Large intestine (tissue), 3 donors: Measurements from ENCODE around the gene KATNAL1. TPM values are rescaled to one million over a fixed set of nuclear protein-coding genes. Genes with fewer than 3 reads are reported as not detected.

ENCODE experiments used
- DNase-seq, 2 donors: peaks; one replicate each; pipeline versions ENCODE4 v3.0.0 to v3.0.0-alpha.2; 2013
- H3K27ac ChIP-seq: one replicate; pipeline ENCODE4 v1.5.1; 2013; ENCODE audit warnings: low read length
- H3K27me3 ChIP-seq: 2 replicates; pipeline ENCODE4 v1.6.1; 2013; ENCODE audit warnings: low read length; ENCODE audit not compliant: control insufficient read depth, insufficient read depth
- H3K36me3 ChIP-seq: 2 replicates; pipeline ENCODE4 v1.6.1; 2013; ENCODE audit warnings: low read length; ENCODE audit not compliant: control insufficient read depth, insufficient read depth
- H3K4me1 ChIP-seq: one replicate; pipeline ENCODE4 v1.6.1; 2013; ENCODE audit warnings: low read length; ENCODE audit not compliant: control insufficient read depth, insufficient read depth
- H3K4me3 ChIP-seq: one replicate; pipeline ENCODE4 v1.5.1; 2013; ENCODE audit warnings: low read length
- H3K9me3 ChIP-seq: one replicate; pipeline ENCODE4 v1.6.1; 2013; ENCODE audit warnings: mild to moderate bottlenecking, low read depth, low read length, moderate library complexity; ENCODE audit not compliant: control insufficient read depth
- WGBS: methylation state at CpG from one replicate; pipeline ENCODE4 v1.1.5; 2013; ENCODE audit warnings: low lambda C conversion rate; ENCODE audit not compliant: insufficient coverage; 5-methylcytosine and 5-hydroxymethylcytosine counted together
- polyA plus RNA-seq: library from polyadenylated mRNA; unstranded; fragments of 120-200 nt; gene quantifications from one replicate; pipeline ENCODE4 v1.2.1, GENCODE V29; 2013

The KATNAL1 gene
- polyA plus RNA-seq, 1 donor, result 9.7 TPM

GRCh38 chr13:30154931-30155330 is 152.4 kb downstream of the KATNAL1 start:
- WGBS, result no CpG with 5 or more reads among the region's 10 CpGs

GRCh38 chr13:30154531-30154930 is 152.8 kb downstream of the KATNAL1 start:
- WGBS, result 60% methylated on average over 1 of the region's 20 CpGs
- H3K27ac ChIP-seq, result no peak overlapping the region
- no peaks in the 10 kb centered on the region for H3K36me3 ChIP-seq
- no peak overlapping the region for H3K4me3 ChIP-seq
- H3K27me3 ChIP-seq, result peaks cover 17% of the 10 kb centered on the region
- H3K9me3 ChIP-seq, result peaks cover 2% of the 10 kb centered on the region
- no peaks in the 10 kb centered on the region for H3K4me1 ChIP-seq
- no peak for DNase-seq

More at GRCh38 chr13:30154931-30155330, 152.4 kb downstream of the KATNAL1 start:
- H3K4me1 ChIP-seq, result no peaks in the 10 kb centered on the region
- H3K4me3 ChIP-seq, result no peak overlapping the region
- DNase-seq, result no peak
- no peaks in the 10 kb centered on the region for H3K36me3 ChIP-seq
- no peak overlapping the region for H3K27ac ChIP-seq
- H3K9me3 ChIP-seq, result peaks cover 2% of the 10 kb centered on the region
- peaks cover 17% of the 10 kb centered on the region for H3K27me3 ChIP-seq

DNA sequence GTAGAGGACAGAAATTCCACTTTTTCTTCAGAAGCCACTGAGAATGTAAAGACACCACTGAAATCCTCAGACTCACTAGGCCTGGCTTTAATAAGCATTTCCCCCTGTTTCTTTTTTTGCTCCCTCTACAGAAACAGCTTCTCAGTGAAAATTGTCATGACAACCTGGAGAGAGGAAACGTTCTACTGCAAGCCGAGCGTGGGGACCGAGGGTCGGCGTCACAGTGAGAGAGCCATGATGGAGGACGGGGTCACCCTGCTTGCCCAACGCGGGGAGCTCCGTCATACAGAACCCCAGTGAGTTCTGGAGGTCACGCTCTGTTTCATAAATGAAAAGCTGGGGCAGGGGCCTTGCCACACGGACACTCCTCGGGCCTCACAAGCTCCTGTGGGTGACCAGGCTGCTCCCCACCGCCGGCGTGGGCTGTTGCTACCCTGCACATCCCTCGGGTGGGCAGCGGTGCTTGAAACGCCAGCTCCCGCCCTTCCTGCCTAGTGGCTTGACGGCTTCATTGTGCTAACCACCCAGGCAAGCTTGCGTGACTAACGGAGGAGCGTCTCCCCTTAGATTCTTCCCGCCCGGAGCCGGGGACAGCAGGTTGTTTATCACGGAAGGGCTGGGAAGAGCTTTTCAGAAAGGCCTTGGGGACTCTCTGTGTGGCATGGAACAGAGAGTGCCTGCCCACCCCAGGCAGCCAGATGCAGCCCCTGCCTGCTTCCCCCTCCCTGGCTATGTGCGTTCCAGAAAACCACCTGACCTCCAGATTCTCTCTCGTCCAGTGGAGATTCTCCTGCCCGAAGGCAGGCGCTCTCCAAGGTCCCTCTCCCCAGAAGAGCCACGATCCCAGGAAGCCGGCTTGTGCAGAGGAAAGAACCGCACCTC is 153.6 kb downstream of the KATNAL1 start:
- Histone ChIP-seq H3K27ac (no peak overlapping the region), H3K9me3 (peaks cover 2% of the 10 kb centered on the region), H3K4me1 (no peaks in the 10 kb centered on the region), H3K27me3 (peaks cover 17% of the 10 kb centered on the region), H3K4me3 (no peak overlapping the region), H3K36me3 (no peaks in the 10 kb centered on the region)
- no peak for DNase-seq
- no CpG with 5 or more reads among the region's 35 CpGs for WGBS

Other genes with a start within 250 kb of the KATNAL1 start
- gene UBE2L5, start 114.9 kb upstream of the KATNAL1 start, polyA plus RNA-seq, result 0.31 TPM
- gene HMGB1, start 158.4 kb upstream of the KATNAL1 start, polyA plus RNA-seq, result 539 TPM